Stimulated activated CD4-positive, alpha-beta T cell treated with anti-CD3 and anti-CD28 coated beads, Interleukin-15, amount 100 ng/mL, for 24 hours (primary cell): ENCODE data around the gene PRDM16.
"Not testable (repeated sequence)": the region's sequence is repeated elsewhere in the genome, so short reads cannot be mapped to it uniquely, and the experiment has no call there.

Experiments
- DNase-seq: peaks from one replicate; pipeline ENCODE4 v3.0.0-alpha.2; 2020

PRDM16 gene

DNA sequence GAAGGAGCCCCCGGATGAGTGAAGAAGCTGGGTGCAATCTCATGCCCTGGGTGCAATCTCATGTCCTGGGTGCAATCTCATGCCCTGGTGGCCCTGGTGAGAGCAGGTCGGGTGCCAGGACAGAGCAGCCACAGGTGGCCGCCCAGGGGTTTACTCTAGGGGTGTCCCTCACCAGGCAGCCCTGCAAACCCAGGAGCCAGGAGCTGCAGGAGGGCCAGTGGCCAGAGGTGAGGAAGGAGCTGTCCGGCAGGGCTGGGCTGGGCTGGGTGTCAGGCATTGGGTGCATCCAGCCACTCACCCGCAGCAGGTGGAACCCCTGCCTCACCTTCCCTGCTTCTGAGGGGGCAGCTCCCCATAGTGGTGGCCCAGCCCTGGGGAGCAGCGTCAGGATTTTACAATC lies 79.2 kb downstream of the PRDM16 start:
- DNase-seq = no peak

DNA sequence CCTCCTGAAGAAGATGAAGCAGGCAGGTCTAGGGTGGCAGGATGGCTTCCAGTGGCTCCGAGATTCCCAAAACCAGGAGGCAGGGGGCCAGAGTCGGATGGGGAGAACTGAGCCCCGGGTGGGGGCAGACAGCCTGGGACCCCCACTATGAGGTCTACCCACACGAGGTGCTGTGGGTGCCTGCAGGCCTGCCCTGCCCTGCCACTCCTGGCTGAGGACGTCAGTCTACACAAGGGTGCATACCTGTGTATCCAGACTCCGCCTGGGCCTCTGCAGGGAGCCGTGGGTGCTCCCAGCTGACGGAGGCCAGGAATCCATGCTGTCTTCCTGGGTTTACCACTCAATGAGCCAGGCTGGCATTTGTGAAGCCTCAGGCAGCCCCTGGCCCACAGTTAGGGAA lies 80.3 kb downstream of the PRDM16 start:
- no peak for DNase-seq

DNA sequence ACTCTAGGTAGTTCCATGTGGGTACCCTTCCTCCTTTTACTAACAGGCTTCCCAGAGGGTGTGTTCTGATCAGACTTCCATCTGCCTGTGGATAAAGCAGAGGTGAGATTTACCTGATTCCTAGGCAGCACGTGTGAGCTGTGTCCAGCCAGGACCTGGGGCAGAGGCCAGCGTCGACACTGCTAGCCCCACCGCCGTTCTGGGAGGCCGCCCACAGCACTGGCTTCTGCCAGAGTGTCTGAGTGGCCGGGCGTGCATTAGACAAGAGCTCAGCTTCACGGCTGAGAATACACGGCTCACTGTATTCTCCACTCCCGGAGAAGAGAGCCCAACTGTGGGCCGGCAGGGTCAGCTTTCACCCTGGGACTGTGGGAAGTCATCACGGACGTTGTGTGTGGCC lies 82.5 kb downstream of the PRDM16 start:
- no peak for DNase-seq

DNA sequence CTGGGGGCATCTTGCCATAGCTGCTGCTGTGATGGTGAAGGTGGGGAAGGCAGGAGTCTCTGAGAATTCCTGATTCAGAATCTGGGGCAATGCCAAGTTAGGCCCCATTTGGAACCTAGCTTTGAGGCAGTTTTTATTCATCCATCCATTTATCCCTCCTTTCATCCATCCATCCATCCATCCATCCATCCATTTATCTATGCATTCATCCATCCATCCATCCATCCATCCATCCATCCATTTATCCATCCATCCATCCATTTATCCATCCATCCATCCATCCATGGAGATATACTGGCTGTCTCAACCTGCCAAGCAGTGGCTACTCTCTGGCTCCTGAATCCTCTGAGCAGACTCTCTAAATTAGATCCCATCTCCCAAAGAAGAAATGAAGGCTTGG lies 83.1 kb downstream of the PRDM16 start:
- no peak for DNase-seq

DNA sequence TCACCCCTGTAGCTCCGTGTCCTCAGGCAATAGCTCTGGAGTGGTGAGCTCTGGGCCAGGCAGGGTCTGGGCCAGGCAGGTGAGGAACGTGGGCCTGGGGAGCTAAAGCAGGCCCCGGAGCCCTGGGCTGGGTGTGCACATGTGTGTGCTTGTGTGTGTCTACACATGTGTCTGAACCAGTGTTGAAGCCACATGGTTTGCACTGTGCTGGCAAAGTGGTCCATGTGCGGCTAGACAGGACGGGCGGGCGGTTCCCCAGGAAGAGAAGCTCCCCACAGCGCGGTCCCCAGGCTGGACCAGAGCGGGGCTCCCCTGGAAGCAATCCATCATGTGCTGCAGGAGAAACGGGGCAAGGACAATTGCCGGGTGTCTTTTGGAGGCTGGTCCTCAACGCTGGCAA lies 84.2 kb downstream of the PRDM16 start:
- no peak for DNase-seq

DNA sequence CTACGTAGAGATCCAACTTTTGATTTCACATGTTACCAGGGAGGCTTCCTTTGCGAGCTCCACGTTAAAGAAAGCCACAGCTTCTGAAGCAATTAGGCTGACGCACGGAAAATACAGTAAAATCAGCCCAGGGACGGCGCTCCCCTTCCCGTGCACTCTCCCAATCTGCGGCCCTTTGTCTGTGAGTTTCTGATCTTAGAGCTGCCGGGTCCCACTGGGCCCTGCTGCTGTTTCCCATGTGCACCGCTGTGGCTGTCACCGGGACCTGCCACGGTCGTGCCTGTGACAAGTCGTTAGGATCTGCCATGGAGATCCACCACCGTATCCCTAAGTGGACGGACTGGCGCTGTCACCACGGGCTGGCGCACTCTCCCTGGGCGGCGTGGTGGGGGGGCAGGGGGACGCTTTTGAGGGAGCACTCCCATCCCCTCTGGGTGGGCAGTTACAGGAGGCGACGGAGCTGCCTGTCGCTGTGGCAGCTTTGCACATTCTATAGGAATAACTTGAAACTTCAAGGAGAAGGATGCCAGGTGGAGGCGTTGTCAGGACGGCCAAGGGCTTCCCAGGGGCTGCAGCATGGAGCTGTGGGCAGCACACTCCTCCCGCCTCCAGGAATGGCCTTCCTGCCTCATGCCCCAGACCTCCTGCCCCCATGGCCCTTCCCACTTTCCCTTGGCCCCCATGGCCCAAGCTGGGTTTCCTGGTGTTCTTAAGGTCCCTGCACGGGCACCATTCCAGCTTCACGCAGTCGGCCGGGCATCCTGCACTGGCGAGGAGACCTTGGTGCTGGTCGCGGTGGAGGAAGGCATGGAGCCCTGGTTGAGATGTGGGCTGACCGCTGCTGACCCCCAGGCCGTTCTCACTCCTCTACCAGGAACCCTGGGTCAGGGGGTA lies 85.1 kb downstream of the PRDM16 start:
- DNase-seq = no peak

DNA sequence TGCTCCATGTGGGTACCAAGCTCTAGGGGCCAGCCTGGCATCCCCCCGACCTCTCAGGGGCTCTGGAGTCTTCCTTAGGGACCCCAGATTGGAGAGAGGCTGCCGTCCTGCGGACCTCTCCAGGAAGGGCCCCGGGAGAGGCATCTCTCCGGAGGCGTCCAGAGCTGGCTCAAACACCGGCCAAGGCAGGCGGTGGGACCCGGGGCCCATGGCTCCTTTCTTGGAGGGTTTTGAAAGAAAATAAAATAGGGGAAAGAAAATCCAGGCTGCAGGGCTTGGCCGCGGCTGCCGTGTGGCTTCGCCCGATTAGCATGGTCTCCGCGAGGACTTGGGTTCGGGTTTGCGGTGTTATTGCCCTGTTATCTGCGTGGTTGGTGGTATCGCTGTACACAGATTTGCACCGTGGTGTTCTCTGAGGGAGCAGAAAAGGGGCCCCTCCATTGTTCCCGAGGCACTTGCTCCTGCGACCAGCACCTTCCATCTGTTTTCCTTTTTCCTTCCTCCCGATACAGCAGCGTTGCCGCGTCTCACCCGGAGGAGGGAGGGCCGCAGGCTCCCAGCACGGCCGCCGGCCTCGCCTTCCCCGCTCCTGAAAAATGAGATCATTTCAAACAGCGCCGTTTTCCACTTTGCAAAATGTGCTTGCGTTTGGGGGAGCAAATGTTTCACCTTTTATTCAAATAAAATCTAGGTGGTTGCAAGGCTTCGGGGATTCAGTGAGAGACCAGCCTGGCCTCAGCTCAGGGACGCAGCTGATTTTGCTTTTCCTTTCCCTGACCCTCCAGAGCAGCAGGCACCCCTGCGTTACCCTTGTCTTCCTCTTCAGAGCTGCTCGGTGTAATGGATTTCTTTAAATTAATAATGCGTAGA lies 86.3 kb downstream of the PRDM16 start:
- no peak for DNase-seq

DNA sequence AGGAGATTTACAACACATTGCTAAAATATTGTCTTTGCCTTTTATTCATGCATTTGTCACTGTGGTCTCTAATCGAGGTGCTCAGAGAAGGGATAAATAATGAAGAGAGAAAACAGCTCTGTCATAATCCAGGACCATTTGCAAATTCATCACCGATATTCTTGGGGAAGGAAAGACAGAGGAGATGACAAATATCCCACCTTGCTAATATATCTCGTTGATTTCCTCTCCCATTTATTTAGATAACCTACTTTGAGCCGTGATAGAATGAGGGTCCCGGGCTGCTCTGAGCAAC lies 86.9 kb downstream of the PRDM16 start:
- DNase-seq = no peak

DNA sequence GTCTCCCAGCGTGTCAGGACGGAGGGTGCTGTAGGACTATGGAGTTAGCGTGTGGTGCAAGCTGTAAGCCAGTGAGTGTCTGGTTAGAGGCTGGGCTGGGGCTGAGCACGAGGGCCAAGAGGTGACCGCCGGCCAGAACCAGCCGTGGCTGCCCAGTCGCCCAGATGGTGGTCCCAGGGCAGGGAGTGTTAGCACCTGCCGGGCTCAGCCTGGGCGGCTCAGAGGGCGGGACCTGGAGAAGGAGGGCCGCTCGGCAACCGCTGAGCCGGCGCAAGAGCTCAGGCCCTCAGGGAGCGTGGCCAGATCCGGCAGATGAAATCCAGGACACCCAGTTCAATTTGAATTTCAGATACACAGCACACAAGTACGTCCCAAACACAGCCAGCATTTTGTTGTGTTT lies 87.9 kb downstream of the PRDM16 start:
- no peak for DNase-seq

DNA sequence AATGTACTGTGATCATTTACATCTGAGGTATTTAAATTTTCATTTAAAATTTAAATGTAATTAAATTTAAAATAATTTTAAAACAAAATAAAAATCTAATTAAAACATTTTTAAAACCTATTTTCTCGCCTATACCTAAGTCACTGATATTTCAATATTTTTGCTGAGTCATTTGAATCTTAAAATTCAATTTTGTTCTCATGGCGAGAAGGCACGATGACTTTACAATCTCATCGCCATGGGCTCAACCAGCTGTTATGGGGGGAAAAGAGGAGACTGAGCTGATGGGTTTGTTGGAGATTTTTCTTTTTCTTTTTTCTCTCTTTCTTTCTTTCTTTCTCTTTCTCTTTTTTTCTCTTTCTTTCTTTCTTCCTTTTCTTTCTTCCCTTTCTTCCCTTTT lies 89.3 kb downstream of the PRDM16 start:
- DNase-seq = no peak

DNA sequence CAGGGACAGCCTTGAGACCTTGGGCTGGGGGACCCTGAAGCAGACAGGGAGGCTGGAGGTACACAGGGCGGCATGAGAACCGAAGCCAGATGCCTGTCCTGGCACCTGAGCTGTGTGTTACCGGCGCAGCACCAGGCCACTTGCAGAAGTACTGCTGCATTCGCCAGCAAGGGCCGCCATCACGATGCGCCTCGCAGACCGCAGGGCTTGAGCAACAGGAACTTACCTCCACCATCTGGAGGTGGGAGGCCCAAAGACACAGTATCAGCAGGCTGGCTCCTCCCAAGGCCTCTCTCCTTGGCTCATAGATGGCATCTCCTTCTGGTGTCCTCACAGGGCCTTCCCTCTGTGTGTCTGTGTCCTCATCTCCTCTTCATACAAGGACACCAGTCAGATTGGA lies 90.1 kb downstream of the PRDM16 start:
- no peak for DNase-seq

DNA sequence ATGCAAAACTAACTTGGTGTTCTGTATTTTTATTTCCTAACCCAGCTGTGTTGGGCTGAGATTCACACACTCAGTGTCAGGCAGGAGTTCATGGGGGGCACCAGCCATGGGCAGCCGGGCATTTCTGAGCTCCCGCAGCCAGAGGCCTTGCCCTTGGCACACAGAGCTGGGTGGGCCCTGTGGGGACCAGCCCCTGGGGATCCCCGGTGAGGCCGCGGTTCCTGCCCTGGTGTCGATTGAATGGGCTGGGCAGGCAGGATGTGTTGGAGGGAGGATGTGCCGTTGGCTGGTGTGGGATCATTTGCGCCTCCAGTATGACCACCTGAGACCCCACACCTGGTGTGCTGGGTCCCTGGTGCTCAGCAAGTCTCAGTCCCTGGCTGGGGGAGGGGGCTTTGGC lies 91.0 kb downstream of the PRDM16 start:
- no peak for DNase-seq

DNA sequence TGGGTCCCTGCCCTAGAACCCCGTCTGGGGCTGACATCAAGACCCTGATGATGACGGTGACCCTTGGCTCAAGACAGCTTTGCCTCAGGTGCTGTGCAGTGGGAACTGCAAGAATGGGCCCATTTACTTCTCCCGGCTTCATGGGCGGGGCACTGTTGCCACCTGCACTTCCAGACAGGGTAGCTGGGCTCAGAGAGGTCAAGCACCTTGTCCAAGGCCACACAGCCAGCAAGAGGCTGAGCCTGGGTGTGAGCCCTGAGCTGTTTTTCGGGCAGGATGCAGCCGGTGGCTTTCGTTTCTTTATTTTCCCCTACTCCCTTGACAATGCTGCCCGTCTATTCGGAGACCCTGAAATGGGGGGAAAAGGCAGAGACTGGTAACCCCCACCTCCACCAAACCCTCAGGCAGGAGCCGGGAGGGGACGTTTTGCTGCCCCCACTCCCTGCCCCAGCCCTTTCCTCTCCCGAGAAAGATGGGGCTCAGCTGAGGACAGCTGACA lies 91.7 kb downstream of the PRDM16 start:
- DNase-seq = no peak

DNA sequence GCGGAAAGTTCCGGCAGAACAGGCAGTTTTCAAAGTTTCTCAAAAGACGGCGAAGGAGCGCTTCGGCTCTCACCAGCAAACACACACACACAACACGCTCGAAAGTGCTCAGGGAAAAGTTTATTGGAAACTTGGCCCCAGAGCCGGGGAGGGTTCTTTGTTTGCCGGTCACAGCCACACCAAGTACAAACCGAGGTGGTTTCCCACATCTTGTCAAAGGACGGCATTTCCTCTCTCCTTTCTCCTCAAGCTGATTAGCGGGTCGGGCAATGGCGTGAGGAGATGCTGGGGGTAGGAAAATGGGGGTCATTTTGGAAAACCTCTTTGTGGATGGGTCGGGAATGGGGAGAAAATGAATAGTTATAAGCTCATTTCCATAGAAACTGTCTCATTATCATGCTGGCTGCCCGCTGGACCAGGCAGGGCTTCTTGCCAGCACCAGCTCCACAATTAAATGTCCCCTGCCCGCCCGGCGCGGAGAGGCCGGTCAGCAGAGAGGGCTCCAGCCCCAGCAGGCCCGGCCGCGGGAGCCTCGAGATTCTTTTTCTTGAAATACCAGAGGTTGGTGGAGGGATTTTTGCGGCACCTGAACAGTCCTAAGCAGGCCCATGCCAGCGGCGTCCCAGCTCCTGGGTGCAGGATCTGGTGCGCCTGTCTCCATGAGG lies 92.3 kb downstream of the PRDM16 start:
- no peak for DNase-seq

DNA sequence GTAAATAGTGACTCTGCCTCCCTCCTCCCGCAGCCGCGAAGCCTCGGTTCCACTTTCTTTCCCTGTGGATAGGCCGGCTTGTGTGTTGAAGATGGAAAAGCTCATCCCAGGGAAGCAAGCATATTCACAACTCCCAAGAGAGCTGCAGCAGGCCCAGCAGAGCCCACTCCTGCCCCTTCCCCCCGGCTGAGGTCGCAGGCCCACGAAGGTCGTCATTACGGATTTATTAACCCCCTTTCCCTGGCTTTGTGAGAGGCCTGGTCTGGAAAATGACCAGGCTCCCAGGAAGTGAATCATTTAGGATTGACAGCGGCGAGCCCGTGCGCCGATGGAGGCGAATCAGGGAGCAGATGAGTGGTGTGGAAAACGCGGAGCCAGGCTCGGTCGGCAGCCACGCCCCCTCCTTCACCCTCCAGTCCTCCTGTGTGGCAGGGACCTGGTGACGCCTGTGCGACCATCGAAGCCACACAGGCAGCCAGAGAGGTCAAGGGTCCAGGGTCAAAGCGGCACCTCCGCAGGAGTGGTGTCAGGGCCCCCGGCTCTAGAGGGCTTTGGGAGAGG lies 93.4 kb downstream of the PRDM16 start:
- DNase-seq = no peak

DNA sequence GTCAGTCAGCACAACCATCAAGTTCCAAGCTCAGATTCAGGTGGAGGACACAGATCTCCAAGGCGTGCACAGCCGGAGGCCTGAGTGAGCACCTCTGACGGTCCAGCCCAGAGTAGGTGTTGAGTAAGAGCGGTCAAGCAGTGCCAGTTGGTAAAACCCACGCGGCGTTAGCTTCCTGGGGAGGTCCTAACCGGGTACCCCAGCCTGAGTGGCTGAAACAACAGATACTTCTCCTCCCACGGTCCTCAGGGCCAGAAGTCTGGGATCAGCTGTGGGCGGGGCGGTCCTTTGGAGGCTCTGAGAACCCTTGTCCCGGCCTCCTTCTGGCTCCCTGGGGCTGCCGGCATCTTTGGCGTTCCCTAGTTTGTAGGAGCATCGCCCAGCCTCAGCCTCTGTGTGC lies 94.4 kb downstream of the PRDM16 start:
- DNase-seq = no peak

DNA sequence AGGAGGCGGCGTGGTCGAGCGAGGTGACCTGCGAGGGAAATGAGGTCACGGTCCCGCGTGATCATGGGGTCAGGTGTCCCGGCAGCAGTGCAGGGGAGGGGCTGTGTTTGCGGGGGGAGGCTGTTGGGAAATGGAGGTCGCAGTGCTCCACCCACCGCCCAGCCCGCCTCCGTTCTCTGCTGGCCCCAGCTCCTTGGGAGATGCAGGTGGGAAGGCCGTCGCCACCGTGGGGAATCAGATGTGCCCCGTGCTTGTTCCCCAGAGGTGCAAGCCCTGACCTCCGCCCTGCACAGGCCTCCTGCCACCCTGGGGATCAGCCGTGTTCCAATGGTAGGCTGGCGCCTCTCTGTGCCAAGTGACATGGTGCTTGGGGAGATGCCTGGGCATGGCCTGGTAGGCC lies 95.7 kb downstream of the PRDM16 start:
- DNase-seq = no peak

DNA sequence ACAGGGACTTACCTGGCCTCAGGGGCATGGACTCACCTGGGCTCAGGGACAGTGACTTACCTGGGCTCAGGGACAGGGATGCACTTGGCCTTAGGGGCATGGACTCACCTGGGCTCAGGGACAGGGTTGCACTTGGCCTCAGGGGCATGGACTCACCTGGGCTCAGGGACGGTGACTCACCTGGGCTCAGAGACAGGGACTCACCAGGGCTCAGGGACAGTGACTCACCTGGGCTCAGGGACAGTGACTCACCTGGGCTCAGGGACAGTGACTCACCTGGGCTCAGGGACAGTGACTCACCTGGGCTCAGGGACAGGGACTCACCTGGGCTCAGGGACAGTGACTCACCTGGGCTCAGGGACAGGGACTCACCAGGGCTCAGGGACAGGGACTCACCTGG lies 96.2 kb downstream of the PRDM16 start:
- not testable (repeated sequence) for DNase-seq

DNA sequence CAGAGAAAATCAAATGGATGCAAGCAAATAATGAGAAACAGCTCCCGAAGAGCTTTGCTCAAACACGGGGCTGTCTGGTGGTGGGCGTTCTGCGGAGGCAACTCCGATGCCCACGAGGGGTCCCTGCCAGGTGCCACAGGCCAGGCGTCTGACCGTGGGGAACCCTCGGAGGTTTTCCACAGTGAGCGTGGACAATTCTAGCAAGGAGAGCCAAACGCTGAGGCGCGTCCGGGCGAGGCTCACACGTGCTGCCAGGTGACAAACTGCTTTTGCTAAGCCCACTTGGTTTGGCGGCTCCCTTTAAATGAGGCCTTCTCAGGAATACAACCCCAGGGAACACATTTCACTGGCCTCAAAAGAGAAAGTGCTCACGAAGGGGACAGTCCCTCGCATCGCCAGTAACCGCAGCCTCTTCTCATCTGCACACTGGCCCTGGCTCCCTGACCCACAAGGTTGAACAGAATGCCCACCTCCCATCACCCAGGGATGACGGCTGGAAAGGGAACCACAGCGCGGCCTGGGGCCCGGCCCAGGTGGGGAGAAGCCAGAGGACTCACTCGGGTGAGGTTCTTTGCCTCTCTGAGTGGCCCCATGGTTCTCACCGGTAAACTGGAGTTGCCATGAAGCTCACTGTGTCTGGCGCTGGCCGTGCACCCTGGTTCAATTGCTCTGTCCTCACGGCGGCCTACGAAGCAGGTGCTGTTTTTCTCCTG lies 97.4 kb downstream of the PRDM16 start:
- DNase-seq = no peak

DNA sequence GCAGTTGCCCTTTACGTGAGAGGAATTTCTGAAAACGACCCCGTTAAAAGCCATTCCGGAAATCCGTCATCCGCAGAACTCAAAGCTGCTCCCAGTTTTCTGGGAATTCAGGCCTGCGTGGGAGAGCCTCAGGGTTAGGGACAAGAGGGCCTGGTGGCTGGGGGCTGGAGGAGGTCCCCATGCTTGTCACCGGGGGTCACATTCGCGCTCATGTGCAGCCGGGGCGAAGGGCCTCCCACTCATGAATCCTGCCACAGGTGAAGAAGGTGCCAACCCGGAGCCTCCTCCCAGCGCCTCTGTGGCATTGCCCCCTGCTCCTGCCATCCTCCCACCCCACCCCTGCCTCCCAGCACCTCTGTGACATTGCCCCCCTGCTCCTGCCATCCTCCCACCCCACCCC lies 98.3 kb downstream of the PRDM16 start:
- DNase-seq = no peak

DNA sequence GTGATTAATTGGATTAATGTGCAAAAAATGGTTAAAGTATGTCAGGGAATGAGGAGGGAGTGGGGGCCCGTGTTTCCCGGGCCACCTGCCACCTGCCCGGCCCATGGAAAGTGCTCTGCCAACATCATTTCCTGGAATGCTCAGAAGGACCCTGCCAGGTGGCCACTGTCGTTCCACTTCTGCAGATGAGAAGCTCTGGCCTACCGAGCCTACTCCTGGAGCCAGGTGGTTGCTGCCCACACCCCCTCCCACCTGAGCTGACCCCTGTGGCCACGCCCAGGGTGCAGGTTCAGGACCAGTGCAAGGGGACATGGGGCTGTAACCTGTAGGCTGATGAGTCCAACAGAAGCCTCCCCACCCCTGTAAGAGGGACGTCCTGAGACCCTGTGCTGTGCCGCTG lies 99.7 kb downstream of the PRDM16 start:
- DNase-seq = no peak

DNA sequence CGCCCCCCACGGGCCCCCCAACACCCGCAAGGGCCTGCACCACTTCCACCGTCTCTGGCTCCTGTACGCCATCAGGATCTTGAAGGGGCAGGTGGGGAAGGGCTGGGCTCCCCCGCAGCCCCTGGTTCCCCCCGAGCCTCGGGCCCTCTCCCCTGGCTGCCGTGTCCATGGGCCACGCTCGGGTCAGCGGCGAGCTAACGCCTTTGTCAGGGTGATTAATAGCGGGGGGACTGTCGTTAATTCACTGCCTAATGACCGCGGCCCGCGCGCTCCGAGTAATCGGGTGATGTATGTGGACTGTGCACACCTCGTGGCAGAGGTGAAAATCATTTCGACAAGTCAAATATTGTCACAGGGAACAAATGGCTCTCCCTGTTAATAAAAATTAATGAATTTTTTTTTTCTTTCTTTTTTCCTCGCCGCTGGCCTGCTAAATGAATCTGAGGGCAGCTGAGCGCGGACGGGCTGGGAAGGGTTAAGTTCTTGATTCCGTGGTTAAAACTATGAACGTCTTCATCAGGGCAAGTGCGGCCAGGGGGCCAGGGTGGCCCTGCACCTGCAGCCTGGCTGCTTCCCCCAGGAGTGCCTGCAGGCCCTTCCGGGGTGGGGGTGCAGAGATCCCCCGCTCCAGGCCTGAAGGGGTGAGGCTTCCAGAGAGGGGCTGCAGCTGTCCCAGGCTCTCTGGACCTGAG lies 100.8 kb downstream of the PRDM16 start:
- no peak for DNase-seq
